Trophoblast cell (in vitro differentiated cells and primary cell): ENCODE data around the gene MDK.
"Not testable (repeated sequence)": the region's sequence is repeated elsewhere in the genome, so short reads cannot be mapped to it uniquely, and the experiment has no call there.

Experiments
- DNase-seq, 2 donors: peaks; one replicate each; pipeline ENCODE4 v3.0.0-alpha.2; 2016
- H2AFZ ChIP-seq: 2 replicates; pipeline ENCODE4 v1.6.1; 2013; ENCODE audit warnings: low read length, moderate library complexity, mild to moderate bottlenecking; ENCODE audit not compliant: insufficient read depth, poor library complexity
- H2AK5ac ChIP-seq: 2 replicates; pipeline ENCODE4 v1.6.1; 2013; ENCODE audit warnings: mild to moderate bottlenecking, low read length
- H2BK120ac ChIP-seq: 2 replicates; pipeline ENCODE4 v1.6.1; 2013; ENCODE audit warnings: low read length, mild to moderate bottlenecking, moderate library complexity; ENCODE audit not compliant: insufficient read depth, poor library complexity
- H2BK12ac ChIP-seq: 2 replicates; pipeline ENCODE4 v1.6.1; 2013; ENCODE audit warnings: mild to moderate bottlenecking, low read length, moderate library complexity
- H2BK5ac ChIP-seq: 2 replicates; pipeline ENCODE4 v1.6.1; 2013; ENCODE audit warnings: low read length, low read depth, moderate library complexity, mild to moderate bottlenecking; ENCODE audit not compliant: poor library complexity
- H3K14ac ChIP-seq: 2 replicates; pipeline ENCODE4 v1.6.1; 2013; ENCODE audit warnings: mild to moderate bottlenecking, low read length
- H3K18ac ChIP-seq: 2 replicates; pipeline ENCODE4 v1.6.1; 2013; ENCODE audit warnings: mild to moderate bottlenecking, low read length
- H3K23ac ChIP-seq: 2 replicates; pipeline ENCODE4 v1.6.1; 2013; ENCODE audit warnings: low read length
- H3K27ac ChIP-seq: 2 replicates; pipeline ENCODE4 v1.5.1; 2013; ENCODE audit warnings: low read depth, mild to moderate bottlenecking, inconsistent platforms, low read length, moderate library complexity
- H3K27me3 ChIP-seq: 2 replicates; pipeline ENCODE4 v1.6.1; 2013; ENCODE audit warnings: inconsistent platforms, mild to moderate bottlenecking, low read length, moderate library complexity; ENCODE audit not compliant: insufficient read depth
- H3K36me3 ChIP-seq, 2 experiments: 1 replicate in 1 of 2; 2 replicates in 1 of 2; pipeline ENCODE4 v1.6.1; 2013; ENCODE audit warnings: low read length in 2 of 2, mild to moderate bottlenecking in 2 of 2, moderate library complexity in 1 of 2; ENCODE audit not compliant: insufficient read depth in 2 of 2, control insufficient read depth in 1 of 2
- H3K4ac ChIP-seq: 2 replicates; pipeline ENCODE4 v1.6.1; 2013; ENCODE audit warnings: low read depth, mild to moderate bottlenecking, low read length, moderate library complexity
- H3K4me1 ChIP-seq, 2 experiments: 1 replicate in 1 of 2; 2 replicates in 1 of 2; pipeline ENCODE4 v1.6.1; 2013; ENCODE audit warnings: low read length in 2 of 2, mild to moderate bottlenecking in 2 of 2, moderate library complexity in 1 of 2; ENCODE audit not compliant: insufficient read depth in 2 of 2, control insufficient read depth in 1 of 2
- H3K4me2 ChIP-seq: 2 replicates; pipeline ENCODE4 v1.6.1; 2013; ENCODE audit warnings: inconsistent platforms, mild to moderate bottlenecking, low read length, moderate library complexity
- H3K4me3 ChIP-seq: 2 replicates; pipeline ENCODE4 v1.5.1; 2013; ENCODE audit warnings: mild to moderate bottlenecking, low read depth, low read length, inconsistent platforms
- H3K79me1 ChIP-seq: one replicate; pipeline ENCODE4 v1.6.1; 2013; ENCODE audit warnings: low read length
- H3K79me2 ChIP-seq: 2 replicates; pipeline ENCODE4 v1.6.1; 2013; ENCODE audit warnings: low read length, mild to moderate bottlenecking; ENCODE audit not compliant: control insufficient read depth, insufficient read depth, poor library complexity
- H3K9ac ChIP-seq: 2 replicates; pipeline ENCODE4 v1.6.1; 2013; ENCODE audit warnings: mild to moderate bottlenecking, low read length
- H3K9me3 ChIP-seq: 2 replicates; pipeline ENCODE4 v1.6.1; 2013; ENCODE audit warnings: low read depth, mild to moderate bottlenecking, control low read depth, inconsistent platforms, low read length; ENCODE audit not compliant: insufficient read depth
- H4K12ac ChIP-seq: 2 replicates; pipeline ENCODE4 v1.6.1; 2013; ENCODE audit warnings: low read depth, mild to moderate bottlenecking, low read length, moderate library complexity
- H4K8ac ChIP-seq: 2 replicates; pipeline ENCODE4 v1.6.1; 2013; ENCODE audit warnings: low read depth, mild to moderate bottlenecking, low read length, moderate library complexity
- H4K91ac ChIP-seq: one replicate; pipeline ENCODE4 v1.6.1; 2013; ENCODE audit warnings: low read depth, mild to moderate bottlenecking, low read length, moderate library complexity
- WGBS: extraction: QIAGEN DNeasy Blood & Tissue Kit; methylation state at CpG from one replicate; pipeline ENCODE4 v1.1.7; 2013; ENCODE audit warnings: missing lambda C conversion rate; ENCODE audit not compliant: insufficient read length, insufficient coverage; ENCODE audit errors: extremely low coverage; 5-methylcytosine and 5-hydroxymethylcytosine counted together

MDK gene

DNA sequence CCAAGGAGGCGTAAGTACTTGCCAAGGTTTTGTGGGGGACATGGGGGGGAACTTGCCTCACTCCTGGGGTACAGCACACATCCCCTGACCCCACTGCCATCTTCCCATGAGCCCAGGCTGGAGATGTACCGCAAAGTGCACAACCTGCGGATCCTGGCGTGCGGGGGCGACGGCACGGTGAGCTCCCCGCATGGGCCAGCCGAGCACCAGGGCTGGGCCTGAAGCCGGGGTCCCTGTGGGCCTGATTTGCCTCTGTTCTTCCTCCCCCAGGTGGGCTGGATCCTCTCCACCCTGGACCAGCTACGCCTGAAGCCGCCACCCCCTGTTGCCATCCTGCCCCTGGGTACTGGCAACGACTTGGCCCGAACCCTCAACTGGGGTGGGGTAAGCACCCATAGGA is 9.0 kb upstream of the MDK start:
- no CpG with 5 or more reads among the region's 15 CpGs for WGBS

DNA sequence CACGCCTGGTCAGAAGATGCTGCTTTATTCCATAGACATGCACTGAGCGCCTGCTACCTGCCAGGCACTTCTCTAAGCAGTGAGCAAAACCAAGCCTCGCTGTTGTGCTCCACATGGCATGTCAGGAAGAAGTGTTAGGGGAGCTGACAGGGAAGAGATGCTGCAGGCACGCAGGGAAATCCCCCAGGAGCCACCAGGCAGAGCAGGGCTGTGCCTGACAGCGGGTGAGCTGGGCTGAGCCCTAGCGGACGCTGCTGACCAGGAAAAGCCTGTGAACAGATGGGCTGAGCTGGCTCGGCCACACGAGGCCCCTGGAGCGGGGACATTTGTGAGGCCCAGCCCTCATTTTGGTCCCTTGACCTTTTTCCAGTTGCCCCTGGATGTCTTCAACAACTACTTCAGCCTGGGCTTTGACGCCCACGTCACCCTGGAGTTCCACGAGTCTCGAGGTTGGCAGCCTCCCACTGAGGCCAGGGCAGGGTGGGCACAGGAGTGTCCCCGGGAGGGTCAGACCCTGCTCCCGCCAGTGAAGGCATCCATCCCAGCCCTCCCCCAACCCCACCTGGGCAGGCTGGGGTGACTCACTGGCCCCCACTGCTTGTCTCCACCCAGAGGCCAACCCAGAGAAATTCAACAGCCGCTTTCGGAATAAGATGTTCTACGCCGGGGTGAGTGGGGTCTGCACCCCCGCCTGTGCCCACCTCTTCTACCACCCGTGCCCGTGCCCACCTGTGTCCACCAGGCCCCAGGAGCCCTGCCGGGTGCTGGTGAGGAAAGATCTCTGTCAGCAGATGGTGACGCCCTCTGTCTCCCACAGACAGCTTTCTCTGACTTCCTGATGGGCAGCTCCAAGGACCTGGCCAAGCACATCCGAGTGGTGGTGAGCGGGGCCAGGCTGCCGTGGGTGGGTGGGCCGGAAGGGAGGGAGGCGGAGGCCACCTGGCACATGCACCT is 7.4 kb upstream of the MDK start:
- Histone ChIP-seq H3K14ac (no peak overlapping the region), H4K12ac (no peak overlapping the region), H3K9me3 (peaks cover 3% of the 10 kb centered on the region), H3K4me1 (peaks cover 2 to 12% of the 10 kb centered on the region in 2 experiments), H3K4me2 (no peak overlapping the region), H4K8ac (no peak overlapping the region), H3K27ac (no peak overlapping the region), H3K36me3 (peaks cover 78 to 82% of the 10 kb centered on the region in 2 experiments), H2AK5ac (no peak overlapping the region), H2BK12ac (no peak overlapping the region), H3K9ac (no peak overlapping the region), H3K27me3 (no peaks in the 10 kb centered on the region), H2AFZ (no peak overlapping the region), H3K18ac (no peak overlapping the region), H3K79me1 (no peaks in the 10 kb centered on the region), H3K79me2 (no peaks in the 10 kb centered on the region), H3K4me3 (no peak overlapping the region), H2BK5ac (no peak overlapping the region), H3K4ac (no peak overlapping the region), H3K23ac (no peak overlapping the region), H2BK120ac (no peak overlapping the region), H4K91ac (no peak overlapping the region)
- DNase-seq, result no peak
- WGBS, result no CpG with 5 or more reads among the region's 30 CpGs

More for the DNA sequence above, 9.0 kb upstream of the MDK start:
- H3K9me3 ChIP-seq, DNase-seq, H2AFZ ChIP-seq, H4K12ac ChIP-seq, H3K23ac ChIP-seq, H3K27me3 ChIP-seq, H4K8ac ChIP-seq, H2BK5ac ChIP-seq, H3K4me2 ChIP-seq, H3K4me1 ChIP-seq, H3K79me1 ChIP-seq, H2AK5ac ChIP-seq, H3K4ac ChIP-seq, H3K14ac ChIP-seq, H4K91ac ChIP-seq, H3K9ac ChIP-seq, H3K79me2 ChIP-seq, H3K27ac ChIP-seq, H3K18ac ChIP-seq, H2BK120ac ChIP-seq, H3K4me3 ChIP-seq, H2BK12ac ChIP-seq: not testable (repeated sequence)
- H3K36me3 ChIP-seq, result peaks cover 75 to 79% of the 10 kb centered on the region in 2 experiments

DNA sequence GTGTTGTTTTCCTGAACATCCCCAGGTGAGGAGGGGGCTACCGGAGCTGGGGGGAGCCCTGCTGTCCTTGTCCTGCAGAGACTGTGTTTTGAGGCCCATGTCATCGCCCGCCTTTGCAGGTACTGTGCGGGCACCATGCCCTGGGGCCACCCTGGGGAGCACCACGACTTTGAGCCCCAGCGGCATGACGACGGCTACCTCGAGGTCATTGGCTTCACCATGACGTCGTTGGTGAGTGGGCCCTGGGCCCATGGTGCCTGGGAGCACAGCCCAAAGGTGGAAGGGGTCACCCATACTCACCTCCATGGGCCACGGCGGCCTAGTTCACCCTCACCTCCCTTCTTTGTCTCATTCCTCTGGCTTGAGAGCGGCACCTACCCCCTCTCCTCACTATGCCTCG is 6.7 kb upstream of the MDK start:
- Histone ChIP-seq H2BK120ac (no peak overlapping the region), H3K23ac (no peak overlapping the region), H3K4me1 (peaks cover 5 to 10% of the 10 kb centered on the region in 2 experiments), H3K36me3 (peaks cover 77 to 79% of the 10 kb centered on the region in 2 experiments), H2BK5ac (no peak overlapping the region), H3K4ac (no peak overlapping the region), H3K14ac (no peak overlapping the region), H3K9ac (no peak overlapping the region), H4K8ac (no peak overlapping the region), H3K4me3 (no peak overlapping the region), H4K12ac (no peak overlapping the region), H3K27me3 (no peaks in the 10 kb centered on the region), H3K79me2 (no peaks in the 10 kb centered on the region), H2AFZ (no peak overlapping the region), H3K79me1 (peaks cover 1% of the 10 kb centered on the region), H2BK12ac (no peak overlapping the region), H2AK5ac (no peak overlapping the region), H3K27ac (no peak overlapping the region), H3K18ac (no peak overlapping the region), H4K91ac (no peak overlapping the region), H3K4me2 (no peak overlapping the region), H3K9me3 (peaks cover 3% of the 10 kb centered on the region)
- no CpG with 5 or more reads among the region's 15 CpGs for WGBS
- DNase-seq, result no peak

DNA sequence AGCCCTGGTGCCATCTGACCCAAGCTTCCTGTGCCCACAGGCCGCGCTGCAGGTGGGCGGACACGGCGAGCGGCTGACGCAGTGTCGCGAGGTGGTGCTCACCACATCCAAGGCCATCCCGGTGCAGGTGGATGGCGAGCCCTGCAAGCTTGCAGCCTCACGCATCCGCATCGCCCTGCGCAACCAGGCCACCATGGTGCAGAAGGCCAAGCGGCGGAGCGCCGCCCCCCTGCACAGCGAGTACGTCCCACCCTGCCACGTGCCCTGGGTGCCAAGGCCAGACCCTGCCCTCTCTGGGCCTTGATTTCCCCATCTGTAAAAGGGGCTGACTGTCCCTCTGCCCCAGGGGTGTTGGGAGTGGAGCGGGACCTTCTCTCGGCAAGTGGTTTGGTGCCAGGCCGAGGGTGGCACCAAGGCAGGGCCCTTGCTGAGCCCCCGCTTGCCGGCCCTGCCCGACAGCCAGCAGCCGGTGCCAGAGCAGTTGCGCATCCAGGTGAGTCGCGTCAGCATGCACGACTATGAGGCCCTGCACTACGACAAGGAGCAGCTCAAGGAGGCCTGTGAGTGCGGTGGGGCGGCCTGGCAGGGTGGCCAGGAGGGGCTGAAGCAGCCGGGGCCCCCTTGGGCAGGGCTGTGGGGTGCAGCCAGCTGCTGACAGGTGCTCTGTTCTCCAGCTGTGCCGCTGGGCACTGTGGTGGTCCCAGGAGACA is 5.9 kb upstream of the MDK start:
- no peak overlapping the region for H2BK12ac ChIP-seq

More for the DNA sequence above, 5.9 kb upstream of the MDK start:
- Histone ChIP-seq H3K18ac (no peak overlapping the region), H2AFZ (no peak overlapping the region), H3K79me1 (peaks cover 7% of the 10 kb centered on the region), H3K4me2 (no peak overlapping the region), H3K4ac (no peak overlapping the region), H3K27ac (no peak overlapping the region), H3K4me3 (no peak overlapping the region), H2BK120ac (no peak overlapping the region), H2AK5ac (no peak overlapping the region), H3K9ac (no peak overlapping the region), H3K23ac (no peak overlapping the region), H2BK5ac (no peak overlapping the region), H4K8ac (no peak overlapping the region), H3K79me2 (no peaks in the 10 kb centered on the region), H3K14ac (no peak overlapping the region), H3K4me1 (peaks cover 5 to 10% of the 10 kb centered on the region in 2 experiments), H3K36me3 (peaks cover 69 to 72% of the 10 kb centered on the region in 2 experiments), H3K27me3 (no peaks in the 10 kb centered on the region), H3K9me3 (peaks cover 3% of the 10 kb centered on the region), H4K12ac (no peak overlapping the region), H4K91ac (no peak overlapping the region)
- DNase-seq, result no peak
- WGBS, result no CpG with 5 or more reads among the region's 38 CpGs
